ENCODE measurements around the gene ZMIZ2. TPM values are rescaled to one million over a fixed set of nuclear protein-coding genes. Genes with fewer than 3 reads are reported as not detected.
A peak's percentile ranks its signal among the peaks of the same experiment; 100 is the strongest.
"Not testable (repeated sequence)": the region's sequence is repeated elsewhere in the genome, so short reads cannot be mapped to it uniquely, and the experiment has no call there.

The ZMIZ2 gene
- total RNA-seq, 2 donors from 2014 or later: 85.6 to 98.2 TPM

DNA sequence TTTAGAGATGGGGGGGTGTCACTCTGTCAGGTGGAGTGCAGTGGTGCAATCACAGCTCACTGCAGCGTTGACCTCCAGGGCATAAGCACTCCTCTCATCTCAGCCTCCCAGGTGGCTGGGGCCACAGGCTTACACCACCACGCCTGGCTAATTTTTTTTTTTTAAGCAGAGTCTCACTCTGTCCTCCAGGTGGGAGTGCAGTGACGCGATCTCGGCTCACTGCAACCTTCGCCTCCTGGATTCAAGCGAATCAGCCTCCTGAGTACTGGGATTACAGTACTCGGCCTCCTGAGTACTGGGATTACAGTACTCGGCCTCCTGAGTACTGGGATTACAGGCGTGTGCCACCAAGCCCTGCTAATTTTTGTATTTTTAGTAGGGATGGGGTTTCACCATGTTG is 24.2 kb downstream of the ZMIZ2 start:
- Histone ChIP-seq H3K9ac (ENCODE audit: extremely low read depth, low read length, poor library complexity, severe bottlenecking) (no peak overlapping the region), H3K36me3 (ENCODE audit: control insufficient read depth, insufficient read depth, low read length) (peaks cover 2% of the 10 kb centered on the region), H3K4me3 (ENCODE audit: low read length) (no peak overlapping the region), H3K4me1 (ENCODE audit: control insufficient read depth, insufficient read depth, low read length) (no peaks in the 10 kb centered on the region), H3K27me3 (ENCODE audit: control insufficient read depth, insufficient read depth, low read length, poor library complexity, severe bottlenecking) (no peaks in the 10 kb centered on the region), H3K27ac (ENCODE audit: low read depth, low read length) (no peak overlapping the region), H3K9me3 (ENCODE audit: control insufficient read depth, low read length) (peaks cover 5% of the 10 kb centered on the region)
- Mint-ChIP-seq H3K27me3 (ENCODE audit: insufficient read depth) (peaks cover 1% of the 10 kb centered on the region), H3K27ac (no peak overlapping the region), H3K9me3 (no peaks in the 10 kb centered on the region), H3K36me3 (ENCODE audit: low read depth) (peaks cover 8% of the 10 kb centered on the region), H3K4me1 (no peaks in the 10 kb centered on the region), H3K4me3 (no peak overlapping the region)
- peak; percentile 54 for DNase-seq
- TF ChIP-seq, protein P1, sequence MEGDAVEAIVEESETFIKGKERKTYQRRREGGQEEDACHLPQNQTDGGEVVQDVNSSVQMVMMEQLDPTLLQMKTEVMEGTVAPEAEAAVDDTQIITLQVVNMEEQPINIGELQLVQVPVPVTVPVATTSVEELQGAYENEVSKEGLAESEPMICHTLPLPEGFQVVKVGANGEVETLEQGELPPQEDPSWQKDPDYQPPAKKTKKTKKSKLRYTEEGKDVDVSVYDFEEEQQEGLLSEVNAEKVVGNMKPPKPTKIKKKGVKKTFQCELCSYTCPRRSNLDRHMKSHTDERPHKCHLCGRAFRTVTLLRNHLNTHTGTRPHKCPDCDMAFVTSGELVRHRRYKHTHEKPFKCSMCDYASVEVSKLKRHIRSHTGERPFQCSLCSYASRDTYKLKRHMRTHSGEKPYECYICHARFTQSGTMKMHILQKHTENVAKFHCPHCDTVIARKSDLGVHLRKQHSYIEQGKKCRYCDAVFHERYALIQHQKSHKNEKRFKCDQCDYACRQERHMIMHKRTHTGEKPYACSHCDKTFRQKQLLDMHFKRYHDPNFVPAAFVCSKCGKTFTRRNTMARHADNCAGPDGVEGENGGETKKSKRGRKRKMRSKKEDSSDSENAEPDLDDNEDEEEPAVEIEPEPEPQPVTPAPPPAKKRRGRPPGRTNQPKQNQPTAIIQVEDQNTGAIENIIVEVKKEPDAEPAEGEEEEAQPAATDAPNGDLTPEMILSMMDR (conservative IDR thresholded peaks at IDR 0.05): peak; percentile 59
- WGBS, 2 experiments (ENCODE audit: insufficient coverage in 1 of 2, insufficient read length in 1 of 2): 83% methylated on average over 4 to 10 of the region's 10 CpGs

DNA sequence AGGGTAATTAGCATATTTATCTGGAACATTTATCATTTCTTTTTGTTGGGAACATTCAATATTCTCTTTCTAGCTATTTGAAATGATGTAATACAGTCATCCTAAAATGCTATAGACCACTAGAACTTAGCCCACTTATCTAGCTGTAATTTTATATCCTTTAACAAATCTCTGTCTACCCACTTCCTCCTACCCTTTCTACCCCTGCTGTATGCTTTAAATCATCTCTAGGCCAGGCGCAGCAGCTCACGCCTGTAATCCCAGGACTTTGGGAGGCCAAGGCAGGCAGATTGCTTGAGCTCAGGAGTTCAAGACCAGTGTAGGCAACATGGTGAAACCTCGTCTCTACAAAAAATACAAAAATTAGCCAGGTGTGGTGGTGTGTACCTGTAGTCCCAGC is 25.8 kb downstream of the ZMIZ2 start:
- H3K27me3 Mint-ChIP-seq (ENCODE audit: insufficient read depth); DNase-seq; H3K4me3 Mint-ChIP-seq; H3K9me3 Mint-ChIP-seq; H3K27me3 ChIP-seq (ENCODE audit: control insufficient read depth, insufficient read depth, low read length, poor library complexity, severe bottlenecking); H3K9ac ChIP-seq (ENCODE audit: extremely low read depth, low read length, poor library complexity, severe bottlenecking); H3K36me3 Mint-ChIP-seq (ENCODE audit: low read depth); H3K27ac ChIP-seq (ENCODE audit: low read depth, low read length); H3K4me1 ChIP-seq (ENCODE audit: control insufficient read depth, insufficient read depth, low read length); H3K9me3 ChIP-seq (ENCODE audit: control insufficient read depth, low read length); H3K4me1 Mint-ChIP-seq; H3K4me3 ChIP-seq (ENCODE audit: low read length); H3K36me3 ChIP-seq (ENCODE audit: control insufficient read depth, insufficient read depth, low read length); H3K27ac Mint-ChIP-seq: not testable (repeated sequence)
- WGBS, 2 experiments (ENCODE audit: insufficient coverage in 1 of 2, insufficient read length in 1 of 2): 89 to 91% methylated on average over 3 of the region's 3 CpGs

DNA sequence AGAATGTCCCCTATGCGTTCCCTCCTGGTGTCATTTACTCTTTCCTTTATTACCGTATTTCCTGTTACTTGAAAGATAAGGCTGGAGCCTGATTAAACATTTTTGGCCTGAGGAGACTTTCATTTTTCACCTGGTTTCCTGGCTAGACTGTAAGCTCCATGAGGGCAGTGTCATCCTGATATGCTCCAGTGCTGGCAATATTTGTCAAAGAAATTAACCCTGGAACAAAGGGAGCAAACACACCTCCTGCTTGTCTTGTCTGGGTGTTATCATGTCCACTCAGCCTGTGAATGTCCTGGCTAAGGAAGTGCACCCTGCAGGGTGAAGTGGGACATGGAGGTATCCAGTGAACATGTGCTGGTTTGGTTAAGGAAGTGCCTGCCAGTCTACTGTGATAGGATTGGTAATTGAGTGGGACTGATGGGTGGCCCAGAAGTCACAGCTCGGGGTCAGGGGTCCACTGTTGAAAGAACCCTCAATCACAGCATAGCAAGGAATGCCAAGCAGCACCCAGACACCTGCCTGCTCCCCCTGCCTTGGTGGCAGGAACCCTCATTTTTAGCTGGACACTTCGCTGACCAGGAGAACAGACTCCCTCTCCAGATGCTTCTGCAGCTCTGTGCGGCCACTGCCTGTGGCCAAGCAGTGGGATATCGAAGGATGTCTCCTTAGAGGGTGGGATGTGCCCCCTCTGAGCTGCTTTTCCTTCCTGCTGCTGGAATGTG is 26.9 kb downstream of the ZMIZ2 start:
- Histone ChIP-seq H3K27me3 (ENCODE audit: control insufficient read depth, insufficient read depth, low read length, poor library complexity, severe bottlenecking) (no peaks in the 10 kb centered on the region), H3K9ac (ENCODE audit: extremely low read depth, low read length, poor library complexity, severe bottlenecking) (no peak overlapping the region), H3K4me1 (ENCODE audit: control insufficient read depth, insufficient read depth, low read length) (no peaks in the 10 kb centered on the region), H3K27ac (ENCODE audit: low read depth, low read length) (no peak overlapping the region), H3K9me3 (ENCODE audit: control insufficient read depth, low read length) (peaks cover 5% of the 10 kb centered on the region), H3K4me3 (ENCODE audit: low read length) (no peak overlapping the region), H3K36me3 (ENCODE audit: control insufficient read depth, insufficient read depth, low read length) (no peaks in the 10 kb centered on the region)
- H3K27ac Mint-ChIP-seq: no peak overlapping the region
- TF ChIP-seq, protein P1 (conservative IDR thresholded peaks at IDR 0.05): no peak
- no peaks in the 10 kb centered on the region for H3K4me1 Mint-ChIP-seq
- no peaks in the 10 kb centered on the region for H3K36me3 Mint-ChIP-seq (ENCODE audit: low read depth)
- whole genome bisulfite sequencing, 2 experiments (ENCODE audit: insufficient coverage in 1 of 2, insufficient read length in 1 of 2): 91 to 94% methylated on average over 4 to 6 of the region's 6 CpGs
- H3K27me3 Mint-ChIP-seq (ENCODE audit: insufficient read depth): peaks cover 1% of the 10 kb centered on the region
- no peak overlapping the region for H3K4me3 Mint-ChIP-seq
- H3K9me3 Mint-ChIP-seq: no peaks in the 10 kb centered on the region
- no peak for DNase-seq

DNA sequence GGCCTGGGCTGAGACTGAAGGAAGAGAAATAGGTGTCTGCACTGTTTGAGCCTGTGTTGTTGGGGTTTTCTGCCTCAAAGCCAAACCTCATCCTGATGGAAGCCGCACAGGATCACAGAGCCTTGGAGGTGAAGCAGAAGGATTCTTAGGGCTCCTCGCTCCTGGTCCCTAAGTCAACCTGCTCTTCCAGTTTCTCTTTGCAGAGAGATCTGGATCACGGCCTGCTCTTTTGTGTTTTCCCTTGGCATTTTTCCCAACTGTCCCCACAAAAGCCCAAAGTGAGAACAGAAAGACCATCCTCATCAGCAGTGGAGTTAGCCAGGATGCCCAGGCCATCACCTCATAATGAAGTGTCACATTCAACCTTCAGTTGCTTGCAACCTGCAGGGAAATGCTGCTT is 27.6 kb downstream of the ZMIZ2 start:
- H3K4me3 Mint-ChIP-seq: no peak overlapping the region
- Histone ChIP-seq H3K27me3 (ENCODE audit: control insufficient read depth, insufficient read depth, low read length, poor library complexity, severe bottlenecking) (no peaks in the 10 kb centered on the region), H3K36me3 (ENCODE audit: control insufficient read depth, insufficient read depth, low read length) (no peaks in the 10 kb centered on the region), H3K4me3 (ENCODE audit: low read length) (no peak overlapping the region), H3K27ac (ENCODE audit: low read depth, low read length) (no peak overlapping the region), H3K9me3 (ENCODE audit: control insufficient read depth, low read length) (peaks cover 5% of the 10 kb centered on the region), H3K4me1 (ENCODE audit: control insufficient read depth, insufficient read depth, low read length) (no peaks in the 10 kb centered on the region), H3K9ac (ENCODE audit: extremely low read depth, low read length, poor library complexity, severe bottlenecking) (no peak overlapping the region)
- H3K27me3 Mint-ChIP-seq (ENCODE audit: insufficient read depth): no peaks in the 10 kb centered on the region
- no peaks in the 10 kb centered on the region for H3K4me1 Mint-ChIP-seq
- 96 to 100% methylated on average over 3 of the region's 3 CpGs for WGBS, 2 experiments (ENCODE audit: insufficient coverage in 1 of 2, insufficient read length in 1 of 2)
- no peak overlapping the region for H3K27ac Mint-ChIP-seq
- DNase-seq: no peak
- TF ChIP-seq, protein P1 (conservative IDR thresholded peaks at IDR 0.05): no peak
- H3K36me3 Mint-ChIP-seq (ENCODE audit: low read depth): no peaks in the 10 kb centered on the region
- no peaks in the 10 kb centered on the region for H3K9me3 Mint-ChIP-seq
